WERI-Rb-1 (cell line): ENCODE measurements around the gene PEAK1.

ENCODE experiments used
- DNase-seq: peaks from one replicate; pipeline ENCODE4 v3.0.0-alpha.2; 2020
- H3K27ac ChIP-seq: fragments of 250-450 bp; sonication (Bioruptor Pico); 2 replicates; pipeline ENCODE4 v1.5.1; 2020; ENCODE audit warnings: mild to moderate bottlenecking, moderate library complexity
- H3K27me3 ChIP-seq: fragments of 250-450 bp; sonication (Bioruptor Pico); 2 replicates; pipeline ENCODE4 v1.5.1; 2021; ENCODE audit warnings: mild to moderate bottlenecking, low read depth, moderate library complexity; ENCODE audit not compliant: insufficient read depth, severe bottlenecking
- H3K36me3 ChIP-seq: fragments of 250-450 bp; sonication (Bioruptor Pico); 2 replicates; pipeline ENCODE4 v1.5.1; 2020; ENCODE audit warnings: mild to moderate bottlenecking, moderate library complexity
- H3K4me3 ChIP-seq: 2 replicates; pipeline ENCODE4 v1.5.1; 2011; ENCODE audit warnings: low read depth, mild to moderate bottlenecking, control low read depth, low read length
- H3K9me3 ChIP-seq: fragments of 250-450 bp; sonication (Bioruptor Pico); 2 replicates; pipeline ENCODE4 v1.5.1; 2021; ENCODE audit warnings: mild to moderate bottlenecking, moderate library complexity; ENCODE audit not compliant: severe bottlenecking
- TF ChIP-seq, protein P1 (sequence below): IDR thresholded peaks from 2 replicates; pipeline ENCODE4 v1.5.1; 2011; ENCODE audit warnings: low read depth, mild to moderate bottlenecking, control low read depth, inconsistent platforms, low read length

PEAK1 gene

DNA sequence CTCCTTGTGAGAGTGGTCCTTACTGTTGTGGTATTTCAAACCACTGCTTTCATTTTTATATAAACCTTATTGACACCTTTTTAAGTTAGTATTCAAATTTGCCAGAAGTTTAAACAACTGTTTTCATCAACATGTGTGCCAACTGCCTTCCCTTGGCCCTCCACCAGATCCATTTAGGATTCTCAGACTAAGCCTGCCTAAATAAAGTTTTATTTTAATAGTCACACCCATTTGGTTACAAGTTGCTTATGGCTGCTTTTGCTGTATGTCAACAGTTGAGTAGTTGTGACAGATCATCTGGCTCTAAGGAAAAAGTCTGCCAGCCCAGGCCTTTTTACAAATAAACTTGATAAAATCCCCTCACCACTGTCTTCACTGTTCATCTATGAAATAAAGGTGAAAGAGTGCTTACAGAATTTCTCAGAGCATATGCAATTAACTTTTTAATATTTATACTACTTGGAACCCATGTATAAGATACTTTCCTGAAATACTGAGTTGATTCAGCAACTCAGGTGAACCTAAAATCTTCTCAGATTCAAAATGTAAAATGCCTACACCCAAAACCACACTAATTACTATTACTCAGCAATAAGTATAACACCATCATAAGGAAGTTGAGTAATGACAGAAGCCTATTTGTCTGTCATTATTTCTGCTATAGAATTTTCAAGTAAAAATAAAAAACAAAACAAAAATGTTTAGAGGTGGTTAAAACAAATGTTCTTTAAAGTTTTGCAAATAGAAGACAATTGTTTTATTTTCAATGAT, 35.1 kb downstream of the PEAK1 start:
- no peak for DNase-seq
- no peaks in the 10 kb centered on the region for H3K27me3 ChIP-seq
- H3K4me3 ChIP-seq = no peak overlapping the region
- H3K27ac ChIP-seq = no peak overlapping the region
- no peaks in the 10 kb centered on the region for H3K9me3 ChIP-seq
- TF ChIP-seq, protein P1, sequence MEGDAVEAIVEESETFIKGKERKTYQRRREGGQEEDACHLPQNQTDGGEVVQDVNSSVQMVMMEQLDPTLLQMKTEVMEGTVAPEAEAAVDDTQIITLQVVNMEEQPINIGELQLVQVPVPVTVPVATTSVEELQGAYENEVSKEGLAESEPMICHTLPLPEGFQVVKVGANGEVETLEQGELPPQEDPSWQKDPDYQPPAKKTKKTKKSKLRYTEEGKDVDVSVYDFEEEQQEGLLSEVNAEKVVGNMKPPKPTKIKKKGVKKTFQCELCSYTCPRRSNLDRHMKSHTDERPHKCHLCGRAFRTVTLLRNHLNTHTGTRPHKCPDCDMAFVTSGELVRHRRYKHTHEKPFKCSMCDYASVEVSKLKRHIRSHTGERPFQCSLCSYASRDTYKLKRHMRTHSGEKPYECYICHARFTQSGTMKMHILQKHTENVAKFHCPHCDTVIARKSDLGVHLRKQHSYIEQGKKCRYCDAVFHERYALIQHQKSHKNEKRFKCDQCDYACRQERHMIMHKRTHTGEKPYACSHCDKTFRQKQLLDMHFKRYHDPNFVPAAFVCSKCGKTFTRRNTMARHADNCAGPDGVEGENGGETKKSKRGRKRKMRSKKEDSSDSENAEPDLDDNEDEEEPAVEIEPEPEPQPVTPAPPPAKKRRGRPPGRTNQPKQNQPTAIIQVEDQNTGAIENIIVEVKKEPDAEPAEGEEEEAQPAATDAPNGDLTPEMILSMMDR = no peak
- no peaks in the 10 kb centered on the region for H3K36me3 ChIP-seq

DNA sequence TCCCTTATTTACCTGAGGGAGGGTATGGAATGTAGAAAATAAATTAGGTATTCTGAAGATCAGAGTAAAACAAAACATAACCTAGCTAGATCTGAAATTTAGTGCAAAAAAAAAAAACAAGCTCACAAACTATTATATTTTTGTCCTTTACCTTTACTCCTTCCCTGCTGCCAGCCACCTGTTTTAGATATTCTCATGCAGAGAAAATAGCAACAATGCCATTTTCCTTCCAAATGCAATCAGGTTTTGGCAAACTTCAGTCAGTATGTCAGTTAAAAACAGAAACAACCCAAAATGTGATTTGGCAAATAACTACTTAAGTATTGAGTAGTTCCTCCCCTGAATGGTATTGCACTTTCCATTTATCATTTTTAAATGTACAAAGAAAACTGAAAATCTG, 35.8 kb downstream of the PEAK1 start:
- Histone ChIP-seq H3K36me3 (no peaks in the 10 kb centered on the region), H3K27me3 (no peaks in the 10 kb centered on the region), H3K4me3 (no peak overlapping the region), H3K9me3 (no peaks in the 10 kb centered on the region), H3K27ac (no peak overlapping the region)
- TF ChIP-seq, protein P1 = no peak
- no peak for DNase-seq

DNA sequence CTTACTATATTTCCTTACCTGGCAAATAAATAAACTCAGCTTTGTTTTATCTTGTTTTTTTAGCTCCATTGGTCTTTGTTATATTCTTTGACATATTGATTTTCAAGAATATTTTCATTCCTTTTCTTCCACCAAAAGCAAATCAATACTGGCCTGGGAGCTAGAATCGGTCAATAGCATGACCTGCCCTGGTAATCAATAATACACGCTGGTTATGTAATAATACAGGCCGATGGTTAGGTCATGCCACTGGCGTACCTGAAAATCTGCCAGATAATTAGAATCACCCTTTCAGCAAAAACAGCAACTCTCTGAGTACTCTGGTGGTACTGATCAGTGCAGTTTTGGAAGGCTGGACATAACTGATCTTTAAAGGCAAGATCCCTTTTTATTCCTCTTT, 39.9 kb downstream of the PEAK1 start:
- Histone ChIP-seq H3K27ac (no peak overlapping the region), H3K4me3 (no peak overlapping the region), H3K36me3 (no peaks in the 10 kb centered on the region), H3K27me3 (no peaks in the 10 kb centered on the region), H3K9me3 (no peaks in the 10 kb centered on the region)
- DNase-seq = no peak
- TF ChIP-seq, protein P1 = no peak

DNA sequence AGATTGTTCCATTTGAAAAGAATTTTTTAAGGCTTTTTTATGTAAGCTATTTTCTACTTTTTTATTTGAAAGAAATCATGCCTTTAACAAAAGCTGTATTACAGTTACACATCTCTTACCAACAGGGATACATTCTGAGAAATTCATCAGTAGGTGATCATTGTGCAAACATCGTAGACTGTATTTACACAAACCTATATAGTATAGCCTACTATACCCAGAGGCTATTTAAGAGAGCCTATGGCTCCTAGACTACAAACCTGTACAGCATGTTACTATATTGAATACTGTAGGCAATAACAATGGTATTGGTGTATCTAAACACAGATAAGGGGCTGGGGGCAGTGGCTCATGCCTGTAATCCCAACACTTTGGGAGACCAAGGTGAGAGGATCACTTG, 43.1 kb downstream of the PEAK1 start:
- H3K36me3 ChIP-seq = no peaks in the 10 kb centered on the region
- H3K9me3 ChIP-seq = no peaks in the 10 kb centered on the region
- no peaks in the 10 kb centered on the region for H3K27me3 ChIP-seq
- H3K27ac ChIP-seq = no peak overlapping the region
- DNase-seq = no peak
- no peak overlapping the region for H3K4me3 ChIP-seq
- TF ChIP-seq, protein P1 = no peak

DNA sequence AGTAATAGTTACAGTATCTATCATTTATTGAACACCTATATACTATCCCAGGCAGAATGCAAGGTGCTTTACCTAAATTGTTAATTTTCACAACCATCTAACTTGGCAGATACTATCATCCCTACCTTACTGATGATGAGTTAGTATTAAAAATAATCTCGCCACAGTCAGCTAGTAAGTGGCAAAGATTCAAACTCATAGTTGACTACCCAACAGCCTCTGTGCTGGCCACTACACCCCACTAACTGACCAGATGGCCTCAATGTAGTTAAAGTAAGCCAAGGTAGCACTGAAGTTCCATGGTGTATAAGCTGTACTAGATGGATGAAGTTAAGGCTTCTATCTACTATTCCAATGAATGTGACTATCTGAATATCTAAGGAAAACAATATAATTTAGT, 44.8 kb downstream of the PEAK1 start:
- no peak overlapping the region for H3K4me3 ChIP-seq
- H3K36me3 ChIP-seq = no peaks in the 10 kb centered on the region
- H3K27ac ChIP-seq = no peak overlapping the region
- no peaks in the 10 kb centered on the region for H3K9me3 ChIP-seq
- no peak for DNase-seq
- H3K27me3 ChIP-seq = no peaks in the 10 kb centered on the region
- TF ChIP-seq, protein P1 = no peak

DNA sequence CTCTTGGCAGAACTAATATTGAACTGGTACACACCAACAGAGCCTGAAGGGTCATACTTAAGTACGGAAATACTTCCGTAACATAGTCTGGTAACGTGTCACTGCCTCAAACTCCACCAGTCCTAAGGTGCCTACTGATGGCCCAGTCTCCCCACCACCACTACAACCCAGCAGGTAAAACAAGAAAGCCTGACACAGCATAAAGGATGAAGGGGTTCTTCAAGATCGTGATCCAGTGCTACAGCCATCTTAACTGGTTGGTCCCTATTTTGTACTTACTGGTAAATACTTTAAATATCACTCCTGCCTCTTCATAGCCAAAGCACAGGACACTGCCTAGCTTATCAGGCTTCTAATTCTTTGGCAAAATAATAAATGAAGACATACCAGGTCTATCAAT, 46.5 kb downstream of the PEAK1 start:
- H3K36me3 ChIP-seq = no peaks in the 10 kb centered on the region
- TF ChIP-seq, protein P1 = no peak

More for the DNA sequence above, 46.5 kb downstream of the PEAK1 start:
- DNase-seq = no peak
- H3K4me3 ChIP-seq = no peak overlapping the region
- H3K27ac ChIP-seq = no peak overlapping the region
- H3K9me3 ChIP-seq = no peaks in the 10 kb centered on the region
- no peaks in the 10 kb centered on the region for H3K27me3 ChIP-seq
